ENCODE measurements around the gene RHBDL1.

DNA sequence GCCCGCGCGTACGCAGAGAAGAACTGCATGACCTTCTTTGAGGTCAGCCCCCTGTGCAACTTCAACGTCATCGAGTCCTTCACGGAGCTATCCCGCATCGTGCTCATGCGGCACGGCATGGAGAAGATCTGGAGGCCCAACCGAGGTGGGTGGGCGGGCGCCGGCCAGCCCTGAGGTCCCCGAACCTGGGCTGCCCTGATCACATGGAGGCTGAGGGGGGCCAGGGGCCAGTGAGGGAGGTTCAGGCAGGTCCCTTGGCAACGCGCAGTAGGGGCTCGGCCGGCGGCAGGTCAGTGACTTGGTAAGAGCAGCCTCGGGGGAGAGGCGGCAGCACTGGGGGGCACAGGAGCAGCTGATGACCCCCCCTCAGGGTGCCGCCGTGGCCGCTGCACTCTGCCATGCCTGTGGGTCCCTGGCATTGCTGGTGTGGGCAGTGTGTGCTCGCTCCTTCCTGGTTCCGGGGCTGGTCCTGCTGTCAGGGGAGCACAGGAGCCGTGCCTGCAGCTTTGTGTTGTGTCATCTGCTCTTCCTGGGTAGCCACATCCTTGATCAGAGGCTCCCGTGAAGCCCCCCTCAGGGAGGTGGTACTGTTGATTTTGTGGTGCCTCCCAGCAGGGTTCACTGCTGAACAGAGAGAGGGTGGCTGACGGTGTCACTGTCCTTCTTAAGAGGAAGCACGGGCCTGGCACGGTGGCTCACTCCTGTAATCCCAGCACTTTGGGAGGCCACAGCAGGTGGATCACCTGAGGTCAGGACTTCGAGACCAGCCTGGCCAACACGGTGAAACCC, 49.3 kb upstream of the RHBDL1 start:
- TF ChIP-seq POLR2AphosphoS5 (IDR thresholded peaks at IDR 0.05), result no peak
- TF ChIP-seq CTCF (IDR thresholded peaks at IDR 0.05), result no peak
